Panc1 (cell line): ENCODE data around the gene GRIK3. TPM values are rescaled to one million over a fixed set of nuclear protein-coding genes. Genes with fewer than 3 reads are reported as not detected.

ENCODE experiments used
- ATAC-seq: fragments of 200-7000 bp; cut with Tn5 transposase; 2 replicates; pipeline ENCODE4 v1.9.1; 2020; ENCODE audit warnings: mild to moderate bottlenecking, moderate library complexity
- BruUV-seq: library from RNA; stranded (reverse); fragments of 400-500 nt; replicated peaks from 2 replicates; lab custom pipeline; 2021; lab: Mats Ljungman, UMichigan
- CTCF ChIA-PET: fragments of 300-600 bp; sonication (Branson Sonifier 250); formaldehyde crosslinking; loops from one replicate; lab custom pipeline; 2022; ENCODE audit warnings: antibody characterized with exemption; lab: Charles Lee
- POLR2A ChIA-PET: fragments of 300-600 bp; sonication (Branson Sonifier 250); formaldehyde crosslinking; loops from one replicate; lab custom pipeline; 2022; ENCODE audit warnings: antibody characterized with exemption; lab: Charles Lee
- DNase-seq: peaks from one replicate; pipeline ENCODE4 v3.0.0-alpha.2; 2010; ENCODE audit warnings: low read depth, low spot score
- H3K27ac ChIP-seq: 2 replicates; pipeline ENCODE4 v1.5.1; 2011; ENCODE audit warnings: mild to moderate bottlenecking, low read length, inconsistent platforms
- H3K27me3 ChIP-seq: fragments of 200-500 bp; sonication (Bioruptor generic); 2 replicates; pipeline ENCODE4 v1.6.0; 2014; ENCODE audit warnings: low read length, inconsistent platforms; ENCODE audit not compliant: control insufficient read depth, insufficient read depth
- H3K36me3 ChIP-seq: fragments of 200-500 bp; sonication (Bioruptor generic); 2 replicates; pipeline ENCODE4 v1.5.1; 2014; ENCODE audit warnings: inconsistent platforms, mild to moderate bottlenecking, low read length, moderate library complexity; ENCODE audit not compliant: control insufficient read depth, insufficient read depth
- H3K4me1 ChIP-seq: 2 replicates; pipeline ENCODE4 v1.5.1; 2011; ENCODE audit warnings: inconsistent platforms, mild to moderate bottlenecking, low read length, moderate library complexity; ENCODE audit not compliant: control insufficient read depth, insufficient read depth
- H3K4me3 ChIP-seq, 2 experiments: 2 replicates each; pipeline ENCODE4 v1.5.1; 2011 to 2012; ENCODE audit warnings: low read depth in 2 of 2, low read length in 2 of 2, mild to moderate bottlenecking in 2 of 2, inconsistent platforms in 1 of 2, moderate library complexity in 1 of 2
- H3K9me3 ChIP-seq: fragments of 200-500 bp; sonication (Bioruptor generic); 2 replicates; pipeline ENCODE4 v1.5.1; 2014; ENCODE audit warnings: low read depth, mild to moderate bottlenecking, inconsistent platforms, low read length, moderate library complexity; ENCODE audit not compliant: control insufficient read depth, insufficient read depth
- CTCF ChIP-seq: fragments of 450-650 bp; IDR thresholded peaks from 2 replicates; pipeline ENCODE4 v1.5.1; 2017; ENCODE audit warnings: mild to moderate bottlenecking
- POLR2AphosphoS5 ChIP-seq: IDR thresholded peaks from 2 replicates; pipeline ENCODE4 v1.6.1; 2012; ENCODE audit warnings: mild to moderate bottlenecking, low read depth, low read length, moderate library complexity
- REST ChIP-seq, 2 experiments: IDR thresholded peaks; 2 replicates each; pipeline ENCODE4 v1.6.1; 2011 to 2012; ENCODE audit warnings: low read depth in 2 of 2, control low read depth in 1 of 2, low read length in 1 of 2, mild to moderate bottlenecking in 1 of 2, moderate library complexity in 1 of 2; ENCODE audit not compliant: insufficient read depth in 1 of 2
- SIN3A ChIP-seq: IDR thresholded peaks from 2 replicates; pipeline ENCODE4 v1.6.1; 2012; ENCODE audit warnings: low read depth, mild to moderate bottlenecking, low read length, moderate library complexity, borderline replicate concordance; ENCODE audit not compliant: insufficient read depth
- TCF7L2 ChIP-seq: IDR thresholded peaks from 2 replicates; pipeline ENCODE4 v1.6.1; 2011; ENCODE audit warnings: mild to moderate bottlenecking, low read depth, low read length, inconsistent platforms
- in situ Hi-C: cut with HindIII; loops from 2 replicates; pipeline ENCODE4 v1.10.0; 2016; ENCODE audit warnings: low sequenced_read_pairs, low pct_unique_long_range_greater_than_20kb
- intact Hi-C: fragments of 100-400 bp; cut with micrococcal nuclease; formaldehyde crosslinking; loops from one replicate; pipeline ENCODE4 v1.10.0; 2022; ENCODE audit not compliant: unreplicated experiment
- total RNA-seq: library from RNA; stranded (reverse); gene quantifications from one replicate; pipeline ENCODE4 v1.2.1, GENCODE V29; 2021; ENCODE audit not compliant: unreplicated experiment

Gene GRIK3
- total RNA-seq, 1 experiment from 2014 or later, result not detected

GRCh38 chr1:36882536-36883285 lies 151.6 kb downstream of the GRIK3 start:
- Histone ChIP-seq H3K27ac (no peak overlapping the region), H3K36me3 (no peaks in the 10 kb centered on the region), H3K4me3 (no peak overlapping the region), H3K4me1 (no peaks in the 10 kb centered on the region), H3K27me3 (peaks cover 11% of the 10 kb centered on the region), H3K9me3 (no peaks in the 10 kb centered on the region)
- POLR2A ChIA-PET, result no interaction called here
- TF ChIP-seq CTCF (no peak), TCF7L2 (no peak), POLR2AphosphoS5 (no peak), REST (IDR thresholded peaks at IDR 0.05; ENCODE audit: insufficient read depth in 1 of 2, low read depth in 2 of 2, low read length in 1 of 2) (no peak), SIN3A (no peak)
- ATAC-seq, result no peak
- no peak for DNase-seq
- CTCF ChIA-PET, result no interaction called here
- intact Hi-C loops, result no loop called here
- no TSS peak for BruUV-seq
- in situ Hi-C loops, result no loop called here

GRCh38 chr1:36881541-36881940 lies 152.8 kb downstream of the GRIK3 start:
- CTCF ChIA-PET, result no interaction called here

More at GRCh38 chr1:36881541-36881940, 152.8 kb downstream of the GRIK3 start:
- TF ChIP-seq CTCF (no peak), TCF7L2 (no peak), POLR2AphosphoS5 (no peak), SIN3A (no peak), REST (IDR thresholded peaks at IDR 0.05; ENCODE audit: insufficient read depth in 1 of 2, low read depth in 2 of 2, low read length in 1 of 2) (no peak)
- Histone ChIP-seq H3K9me3 (no peaks in the 10 kb centered on the region), H3K4me1 (no peaks in the 10 kb centered on the region), H3K4me3 (no peak overlapping the region), H3K27ac (no peak overlapping the region), H3K36me3 (no peaks in the 10 kb centered on the region), H3K27me3 (peaks cover 13% of the 10 kb centered on the region)
- POLR2A ChIA-PET, result no interaction called here
- DNase-seq (no peak), ATAC-seq (no peak)
- in situ Hi-C loops, result no loop called here
- intact Hi-C loops, result no loop called here
- BruUV-seq, result no TSS peak
